ENCODE data around the gene HOTAIR. TPM values are rescaled to one million over a fixed set of nuclear protein-coding genes. Genes with fewer than 3 reads are reported as not detected.

Gene HOTAIR
- total RNA-seq, 1 experiment from 2014 or later, result 5.5 TPM

DNA sequence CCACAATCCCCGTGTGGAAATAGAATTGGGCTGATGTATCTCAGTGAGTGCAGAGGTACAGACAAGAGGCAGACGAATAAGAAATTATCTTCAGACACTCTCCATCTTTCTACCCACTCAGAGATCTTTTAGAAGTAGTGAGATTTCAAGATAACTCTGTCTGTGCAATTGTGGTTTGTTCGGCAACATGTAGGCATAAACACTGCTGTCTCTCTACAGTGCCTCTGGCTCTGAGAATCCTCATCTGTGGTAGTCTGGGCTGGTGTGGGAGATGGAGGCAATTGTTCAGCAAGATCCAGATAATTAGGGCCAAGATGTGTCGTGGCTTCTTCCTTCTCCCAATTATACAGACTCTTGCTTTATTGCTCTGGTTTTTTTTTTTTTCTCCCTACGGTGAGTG lies 33.0 kb downstream of the HOTAIR start:
- ChIA-PET CTCF (no interaction called here), POLR2A (ENCODE audit: low non-redundant PET) (no interaction called here)
- Histone ChIP-seq H3K9me3 (ENCODE audit: low read depth, low read length, poor library complexity, severe bottlenecking) (no peaks in the 10 kb centered on the region), H3K4me1 (ENCODE audit: insufficient read depth, low read length, poor library complexity, severe bottlenecking) (peaks cover 10% of the 10 kb centered on the region), H3K36me3 (ENCODE audit: insufficient read depth, low read length, poor library complexity, severe bottlenecking) (no peaks in the 10 kb centered on the region), H3K27me3 (replicated peaks; ENCODE audit: insufficient read depth, low read depth, low read length, poor library complexity) (no peaks in the 10 kb centered on the region), H3K27ac (ENCODE audit: low read depth, low read length, poor library complexity, severe bottlenecking) (no peak overlapping the region), H3K4me3 (ENCODE audit: low read depth, low read length, poor library complexity, severe bottlenecking) (no peak overlapping the region)
- BruUV-seq (replicated peaks), result TSS peak; percentile 21
- intact Hi-C loops (cut with micrococcal nuclease; ENCODE audit: unreplicated experiment), result no loop called here
- no peak for DNase-seq (ENCODE audit: low spot score)
- no peak for TF ChIP-seq EZH2 (IDR thresholded peaks at IDR 0.05; ENCODE audit: borderline replicate concordance, low read depth, low read length, poor library complexity, severe bottlenecking)
- TF ChIP-seq, protein P1, sequence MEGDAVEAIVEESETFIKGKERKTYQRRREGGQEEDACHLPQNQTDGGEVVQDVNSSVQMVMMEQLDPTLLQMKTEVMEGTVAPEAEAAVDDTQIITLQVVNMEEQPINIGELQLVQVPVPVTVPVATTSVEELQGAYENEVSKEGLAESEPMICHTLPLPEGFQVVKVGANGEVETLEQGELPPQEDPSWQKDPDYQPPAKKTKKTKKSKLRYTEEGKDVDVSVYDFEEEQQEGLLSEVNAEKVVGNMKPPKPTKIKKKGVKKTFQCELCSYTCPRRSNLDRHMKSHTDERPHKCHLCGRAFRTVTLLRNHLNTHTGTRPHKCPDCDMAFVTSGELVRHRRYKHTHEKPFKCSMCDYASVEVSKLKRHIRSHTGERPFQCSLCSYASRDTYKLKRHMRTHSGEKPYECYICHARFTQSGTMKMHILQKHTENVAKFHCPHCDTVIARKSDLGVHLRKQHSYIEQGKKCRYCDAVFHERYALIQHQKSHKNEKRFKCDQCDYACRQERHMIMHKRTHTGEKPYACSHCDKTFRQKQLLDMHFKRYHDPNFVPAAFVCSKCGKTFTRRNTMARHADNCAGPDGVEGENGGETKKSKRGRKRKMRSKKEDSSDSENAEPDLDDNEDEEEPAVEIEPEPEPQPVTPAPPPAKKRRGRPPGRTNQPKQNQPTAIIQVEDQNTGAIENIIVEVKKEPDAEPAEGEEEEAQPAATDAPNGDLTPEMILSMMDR (conservative IDR thresholded peaks at IDR 0.05; ENCODE audit: low read depth, low read length), result no peak

DNA sequence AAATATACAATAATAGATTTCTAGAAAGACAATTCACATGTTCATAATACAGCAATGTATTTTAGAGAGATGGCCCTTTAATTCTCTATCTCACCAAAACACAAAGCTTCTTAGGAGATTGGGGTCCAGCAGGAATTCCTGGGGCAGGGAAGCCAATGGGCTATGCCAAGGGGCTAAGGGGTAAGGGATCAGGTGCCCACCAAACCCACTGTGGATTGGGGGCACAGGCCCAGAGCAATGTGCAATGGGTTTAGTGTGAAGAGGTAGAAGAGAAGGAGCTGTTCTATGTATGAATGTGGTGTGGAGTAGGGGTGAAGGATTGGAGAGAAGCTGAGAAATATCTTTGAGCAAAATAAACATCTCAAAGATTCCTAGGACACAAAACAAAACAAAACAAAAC lies 33.6 kb downstream of the HOTAIR start:
- no peak for DNase-seq (ENCODE audit: low spot score)
- Histone ChIP-seq H3K4me3 (ENCODE audit: low read depth, low read length, poor library complexity, severe bottlenecking) (no peak overlapping the region), H3K4me1 (ENCODE audit: insufficient read depth, low read length, poor library complexity, severe bottlenecking) (peaks cover 10% of the 10 kb centered on the region), H3K27ac (ENCODE audit: low read depth, low read length, poor library complexity, severe bottlenecking) (no peak overlapping the region), H3K36me3 (ENCODE audit: insufficient read depth, low read length, poor library complexity, severe bottlenecking) (no peaks in the 10 kb centered on the region), H3K27me3 (replicated peaks; ENCODE audit: insufficient read depth, low read depth, low read length, poor library complexity) (no peaks in the 10 kb centered on the region), H3K9me3 (ENCODE audit: low read depth, low read length, poor library complexity, severe bottlenecking) (no peaks in the 10 kb centered on the region)
- intact Hi-C loops (cut with micrococcal nuclease; ENCODE audit: unreplicated experiment), result no loop called here
- CTCF ChIA-PET, result no interaction called here
- TF ChIP-seq, protein P1 (conservative IDR thresholded peaks at IDR 0.05; ENCODE audit: low read depth, low read length), result no peak
- no peak for TF ChIP-seq EZH2 (IDR thresholded peaks at IDR 0.05; ENCODE audit: borderline replicate concordance, low read depth, low read length, poor library complexity, severe bottlenecking)
- POLR2A ChIA-PET (ENCODE audit: low non-redundant PET), result no interaction called here
- no TSS peak for BruUV-seq (replicated peaks)

DNA sequence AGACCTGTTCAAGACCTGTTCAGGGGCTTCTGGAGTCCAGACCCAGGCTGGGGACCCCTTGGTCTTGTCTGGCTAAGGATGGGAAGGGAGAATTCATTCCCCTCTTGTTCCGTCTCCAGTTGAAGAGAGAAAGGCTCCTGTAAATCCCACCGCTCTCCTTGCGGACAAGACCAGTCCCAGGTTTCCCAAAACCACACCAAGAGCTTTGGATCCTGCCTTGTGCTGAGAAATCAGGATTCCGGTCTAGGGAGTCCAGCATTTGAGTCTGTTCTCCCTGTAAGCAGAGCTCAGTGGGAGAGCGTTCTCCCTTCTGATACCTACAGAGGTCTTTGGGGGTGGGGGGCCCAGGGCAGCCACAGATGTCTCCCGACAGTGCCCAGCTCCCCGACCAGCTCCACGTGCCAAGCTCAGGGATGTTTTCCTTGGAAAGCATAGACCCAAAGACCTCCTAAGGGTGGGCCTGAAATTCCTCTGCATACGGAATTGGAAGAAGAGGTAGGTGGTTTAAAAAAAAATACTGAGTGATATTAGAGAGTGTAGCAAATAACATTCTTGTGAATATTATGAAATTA lies 34.2 kb downstream of the HOTAIR start:
- H3K27me3 ChIP-seq (replicated peaks; ENCODE audit: insufficient read depth, low read depth, low read length, poor library complexity), result no peaks in the 10 kb centered on the region
- no peak for TF ChIP-seq EZH2 (IDR thresholded peaks at IDR 0.05; ENCODE audit: borderline replicate concordance, low read depth, low read length, poor library complexity, severe bottlenecking)
- TF ChIP-seq, protein P1 (conservative IDR thresholded peaks at IDR 0.05; ENCODE audit: low read depth, low read length), result no peak
- CTCF ChIA-PET, result no interaction called here
- POLR2A ChIA-PET (ENCODE audit: low non-redundant PET), result interaction anchor here (0.6 kb wide), 1 partner anchor 18 kb away, joined by 4 read pairs; no protein-coding TSS in a partner anchor
- no peaks in the 10 kb centered on the region for H3K36me3 ChIP-seq (ENCODE audit: insufficient read depth, low read length, poor library complexity, severe bottlenecking)
- H3K9me3 ChIP-seq (ENCODE audit: low read depth, low read length, poor library complexity, severe bottlenecking), result no peaks in the 10 kb centered on the region
- H3K4me1 ChIP-seq (ENCODE audit: insufficient read depth, low read length, poor library complexity, severe bottlenecking), result peaks cover 10% of the 10 kb centered on the region
- DNase-seq (ENCODE audit: low spot score), result no peak
- peak overlapping the region; percentile 48 for H3K27ac ChIP-seq (ENCODE audit: low read depth, low read length, poor library complexity, severe bottlenecking)
- intact Hi-C loops (cut with micrococcal nuclease; ENCODE audit: unreplicated experiment), result no loop called here
- peak overlapping the region; percentile 79 for H3K4me3 ChIP-seq (ENCODE audit: low read depth, low read length, poor library complexity, severe bottlenecking)
- no TSS peak for BruUV-seq (replicated peaks)
